Medulla oblongata (tissue), 1 donor: ENCODE data around the gene ZNF428.

Source experiments
- DNase-seq: peaks from one replicate; pipeline ENCODE4 v3.0.0-alpha.2; 2015; ENCODE audit errors: extremely low spot score

ZNF428 gene

DNA sequence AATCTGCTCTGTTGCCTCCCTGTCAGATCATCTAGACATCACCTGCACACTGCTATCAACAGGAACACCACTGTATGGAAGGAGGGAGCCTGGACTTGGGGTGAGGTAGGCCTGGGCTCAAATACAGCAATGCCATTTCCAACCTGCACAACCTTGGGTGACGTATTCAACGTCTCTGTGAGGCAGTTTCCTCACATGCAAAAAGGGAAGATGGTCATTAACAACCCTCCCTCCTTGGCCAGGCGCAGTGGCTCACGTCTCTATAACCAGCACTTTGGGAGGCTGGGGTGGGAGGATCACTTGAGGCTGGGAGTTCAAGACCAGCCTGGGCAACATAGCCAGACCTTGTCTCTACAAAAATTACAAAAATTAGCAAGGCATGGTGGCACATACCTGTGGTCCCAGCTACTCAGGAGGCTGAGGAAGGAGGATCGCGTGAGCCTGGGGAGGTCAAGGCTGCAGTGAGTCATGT is 57.2 kb downstream of the ZNF428 start:
- DNase-seq = no peak

DNA sequence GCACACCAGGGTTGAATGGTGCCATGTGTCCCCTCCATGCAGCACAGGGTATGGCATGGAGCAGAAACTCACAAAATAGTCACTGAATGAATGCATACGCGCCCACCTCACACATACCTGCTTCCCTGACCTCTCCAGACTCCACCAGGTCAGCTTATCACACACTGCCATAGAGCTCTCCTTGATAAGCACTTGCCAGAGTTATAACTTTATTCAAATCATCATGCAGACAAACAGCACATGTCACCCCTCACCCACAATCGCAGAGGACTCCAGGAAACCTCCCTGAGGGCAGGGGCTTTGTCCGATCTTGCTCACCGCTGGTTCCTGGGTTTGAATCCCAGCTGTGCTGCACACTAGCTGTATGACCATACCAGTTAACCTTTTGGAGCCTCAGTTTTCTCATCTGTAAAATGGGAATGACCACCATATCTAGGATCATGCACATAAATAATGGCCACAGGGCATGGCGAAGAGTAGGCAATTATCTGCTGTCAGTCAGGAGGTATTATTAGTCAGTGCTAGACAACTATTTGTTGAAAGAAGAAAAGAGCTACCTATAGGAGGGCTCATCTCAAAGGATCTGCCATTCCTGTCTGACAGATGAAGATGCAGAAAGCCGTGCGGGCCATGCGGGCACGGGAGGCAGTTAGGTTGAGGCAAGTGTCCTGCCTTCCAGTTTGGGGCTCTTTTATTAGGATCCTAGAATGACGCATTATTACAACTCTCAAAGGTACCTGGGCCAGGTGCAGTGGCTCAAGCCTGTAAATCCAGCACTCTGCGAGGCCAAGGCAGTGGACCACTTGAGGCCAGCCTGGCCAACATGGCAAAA is 58.1 kb downstream of the ZNF428 start:
- no peak for DNase-seq

DNA sequence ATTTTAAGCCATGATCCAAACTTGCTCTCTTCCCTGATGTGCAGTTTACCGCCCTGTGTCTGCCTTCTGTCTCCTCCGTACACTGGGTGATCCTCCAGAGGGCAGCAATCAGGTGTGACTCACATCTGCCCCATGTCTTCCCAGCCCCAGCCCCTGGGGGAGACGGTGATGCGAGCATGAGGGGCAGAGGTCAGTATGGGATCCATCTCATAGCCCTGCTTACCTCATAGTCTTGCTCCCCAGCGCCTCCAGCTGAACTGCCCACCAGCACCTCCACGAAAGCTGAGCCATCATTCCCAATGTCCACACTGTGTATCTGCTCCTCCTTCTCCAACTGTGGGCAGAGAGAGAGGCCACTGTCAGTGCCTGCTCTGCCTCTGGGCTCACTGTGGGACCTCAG is 58.7 kb downstream of the ZNF428 start:
- no peak for DNase-seq
